DOHH2 (cell line): ENCODE measurements around the gene TUG1.

Source experiments
- CTCF ChIP-seq: fragments of 200-600 bp; sonication (generic); IDR thresholded peaks from one replicate; pipeline ENCODE4 v1.5.1; 2014; ENCODE audit warnings: antibody characterized with exemption, mild to moderate bottlenecking, low read depth, low read length; ENCODE audit not compliant: poor library complexity, severe bottlenecking
- EZH2phosphoT487 ChIP-seq: fragments of 200-600 bp; sonication (generic); IDR thresholded peaks from 2 replicates; pipeline ENCODE4 v1.6.1; 2017; ENCODE audit warnings: borderline replicate concordance, mild to moderate bottlenecking, antibody characterized with exemption, low read length, moderate library complexity, mixed read lengths

DNA sequence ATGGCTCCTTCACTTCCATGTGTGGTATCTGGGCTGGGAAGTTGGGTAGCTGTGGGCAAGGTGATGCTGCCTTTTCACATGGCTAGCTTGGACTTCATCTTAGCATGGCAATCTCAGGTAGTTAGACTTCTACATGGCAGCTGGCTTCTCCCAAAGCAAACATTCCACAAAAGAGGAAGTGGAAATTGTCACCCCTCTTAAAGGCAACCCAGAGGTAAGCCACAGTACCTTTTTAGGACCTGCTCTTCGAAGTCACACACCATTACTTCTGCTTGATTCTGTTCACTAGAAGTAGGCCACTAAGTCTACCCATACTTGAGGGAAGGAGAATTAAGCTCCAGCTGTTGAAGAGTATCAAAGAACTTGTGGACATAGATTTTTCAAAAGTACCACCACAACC lies 25.9 kb downstream of the TUG1 start:
- TF ChIP-seq CTCF (no peak), EZH2phosphoT487 (no peak)
